NCI-H748 treated with DMSO at 0.1 percent for 48 hours (cell line): ENCODE measurements around the gene SHPK.
"Not testable (repeated sequence)": the region's sequence is repeated elsewhere in the genome, so short reads cannot be mapped to it uniquely, and the experiment has no call there.

Experiments
- DNase-seq: peaks from one replicate; lab custom pipeline; 2025; lab: John Stamatoyannopoulos, UW

SHPK gene

DNA sequence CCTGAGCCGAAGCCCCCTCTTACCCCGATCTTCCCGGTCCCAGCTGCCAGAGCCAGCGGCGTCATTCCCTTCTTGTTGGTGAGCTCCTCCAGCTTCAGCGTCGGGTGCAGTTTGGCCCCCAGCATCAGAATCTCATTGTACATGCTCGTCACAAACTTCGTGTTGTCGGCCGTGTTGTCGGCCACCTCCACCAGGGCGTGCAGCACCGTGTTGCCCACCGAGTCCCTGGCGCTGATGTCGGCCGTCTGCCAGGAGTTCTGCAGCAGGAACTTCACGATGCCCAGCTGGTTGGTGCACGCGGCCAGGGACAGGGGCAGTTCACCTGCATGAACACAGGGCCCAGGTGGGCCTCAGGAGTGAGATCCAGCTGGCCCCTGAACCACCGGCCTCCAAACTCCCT, 46.3 kb downstream of the SHPK start:
- no peak for DNase-seq

DNA sequence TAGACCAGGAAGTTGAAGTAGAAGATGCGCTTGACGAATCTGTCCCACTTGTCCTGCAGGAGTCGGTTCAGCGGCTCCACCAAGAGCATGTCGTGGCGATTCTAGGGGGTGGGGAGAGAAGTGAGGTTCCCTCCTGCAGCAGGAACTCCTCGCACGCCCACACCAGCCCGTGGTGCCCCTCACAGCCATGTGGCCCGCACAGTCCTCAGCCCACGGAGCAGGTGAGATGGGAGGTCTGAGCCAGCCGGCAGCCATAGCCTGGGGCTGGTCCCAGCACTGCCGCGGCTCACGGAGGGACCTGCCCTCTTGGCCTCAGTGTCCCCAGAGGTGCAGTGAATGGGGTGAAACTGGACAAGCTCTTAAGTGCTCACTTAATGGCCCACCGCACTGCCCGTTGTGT, 50.2 kb downstream of the SHPK start:
- DNase-seq: no peak

GRCh38 chr17:3583456-3583855, 52.6 kb downstream of the SHPK start:
- DNase-seq: no peak

DNA sequence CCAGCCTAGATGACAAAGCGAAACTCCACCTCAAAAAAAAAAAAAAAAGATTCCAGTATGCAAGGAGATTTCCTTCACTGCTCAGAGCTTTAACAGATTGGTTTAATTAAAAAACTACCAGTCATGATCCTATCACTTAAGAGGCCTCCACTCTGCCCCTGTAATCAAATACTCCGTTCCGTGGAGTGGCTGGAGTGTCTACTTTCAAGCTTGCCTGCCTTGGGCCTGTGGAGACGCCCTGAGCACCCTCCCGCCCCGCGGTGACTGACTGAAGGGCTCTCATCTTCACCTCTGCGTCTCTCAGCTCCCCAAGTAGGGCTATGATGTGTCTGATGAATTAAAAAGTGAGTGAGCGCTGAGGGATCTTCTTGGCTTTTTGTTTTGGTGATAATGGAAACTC, 53.1 kb downstream of the SHPK start:
- DNase-seq: no peak

GRCh38 chr17:3578667-3579066, 57.4 kb downstream of the SHPK start:
- DNase-seq: not testable (repeated sequence)

DNA sequence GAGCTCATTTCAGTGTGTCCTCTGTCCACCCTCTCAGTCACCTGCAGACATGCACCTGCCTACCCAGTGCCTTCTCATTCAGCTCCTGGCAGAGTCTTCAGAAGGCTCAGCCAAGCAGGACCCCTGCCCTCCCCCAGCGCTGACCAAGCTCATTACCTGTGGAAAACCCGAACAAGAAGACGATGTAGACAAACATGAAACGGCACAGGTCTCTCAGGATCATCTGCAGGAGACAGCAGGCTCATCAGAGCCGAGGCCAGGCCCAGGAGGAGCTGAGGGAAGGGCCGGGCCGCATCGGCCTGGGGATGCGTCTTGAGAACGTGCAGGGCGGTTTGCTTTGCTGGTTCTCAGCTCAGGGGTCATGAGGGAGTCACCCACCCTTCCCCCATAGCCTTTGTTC, 59.1 kb downstream of the SHPK start:
- no peak for DNase-seq

- DNase-seq: no peak
Observed at GRCh38 chr17:3575511-3575910, 60.5 kb downstream of the SHPK start.

- no peak for DNase-seq
Observed at GRCh38 chr17:3574231-3574630, 61.8 kb downstream of the SHPK start.

DNA sequence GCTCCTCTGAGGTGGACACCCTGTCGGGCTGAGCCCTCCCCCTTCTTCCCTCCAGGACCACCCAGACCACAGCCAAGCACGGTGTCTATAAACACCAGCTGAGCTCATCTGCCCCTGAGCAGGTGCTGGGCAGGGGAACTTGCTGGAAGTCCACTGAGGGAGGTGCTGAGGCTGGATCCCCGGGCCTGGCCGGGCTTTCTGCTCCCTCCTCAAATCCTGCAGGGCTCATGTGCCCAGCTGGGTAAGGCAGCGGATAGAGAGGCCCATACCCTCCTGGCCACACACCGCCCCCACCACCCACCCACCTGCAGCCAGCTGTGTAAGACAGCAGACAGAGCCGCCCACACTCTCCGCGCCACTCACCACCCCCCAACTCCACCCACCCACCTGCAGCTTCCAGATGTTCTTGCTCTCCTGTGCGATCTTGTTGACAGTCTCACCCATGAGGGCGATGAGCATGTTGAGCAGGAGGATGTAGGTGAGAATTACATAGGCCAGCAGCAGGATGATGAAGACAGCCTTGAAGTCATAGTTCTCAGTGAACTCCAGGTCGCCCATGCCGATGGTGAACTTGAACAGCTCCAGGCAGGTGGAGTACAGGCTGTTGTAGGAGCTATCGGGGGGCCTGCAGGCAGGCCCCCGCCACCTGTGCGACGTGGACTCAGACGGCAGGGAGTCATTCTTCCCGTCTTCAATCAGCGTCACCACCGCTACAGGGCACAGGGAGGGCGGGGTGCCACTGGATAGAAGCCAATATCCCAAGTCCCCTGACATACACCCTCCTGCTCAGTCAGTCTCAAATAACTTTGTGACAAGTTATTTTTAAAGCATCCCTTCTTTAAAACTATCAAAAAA, 62.6 kb downstream of the SHPK start:
- DNase-seq: no peak

GRCh38 chr17:3572231-3572630, 63.8 kb downstream of the SHPK start:
- no peak for DNase-seq

- DNase-seq: no peak
Observed at GRCh38 chr17:3571043-3571900, 64.8 kb downstream of the SHPK start.

- no peak for DNase-seq
Observed at GRCh38 chr17:3569534-3570137, 66.4 kb downstream of the SHPK start.

DNA sequence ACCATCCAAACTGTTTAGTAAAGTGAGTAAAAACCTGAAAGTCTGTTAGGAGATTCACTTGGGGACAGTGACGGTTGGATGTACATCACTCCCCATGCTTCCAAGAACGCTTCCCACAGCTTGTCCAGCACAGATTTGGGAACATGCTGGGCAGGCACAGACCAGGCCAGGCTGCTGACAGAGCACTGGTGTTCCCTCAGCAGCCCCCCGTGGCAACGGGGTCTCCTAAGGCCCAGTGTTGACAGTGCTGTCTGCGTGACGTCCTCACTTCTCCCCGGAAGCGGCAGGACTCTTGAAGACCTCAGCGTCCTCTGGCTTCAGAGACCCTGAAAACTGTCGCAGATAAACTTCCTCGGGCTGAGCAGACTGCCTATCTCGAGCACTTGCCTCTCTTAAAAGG, 69.5 kb downstream of the SHPK start:
- no peak for DNase-seq

- DNase-seq: no peak
Observed at GRCh38 chr17:3565143-3565542, 70.9 kb downstream of the SHPK start.

DNA sequence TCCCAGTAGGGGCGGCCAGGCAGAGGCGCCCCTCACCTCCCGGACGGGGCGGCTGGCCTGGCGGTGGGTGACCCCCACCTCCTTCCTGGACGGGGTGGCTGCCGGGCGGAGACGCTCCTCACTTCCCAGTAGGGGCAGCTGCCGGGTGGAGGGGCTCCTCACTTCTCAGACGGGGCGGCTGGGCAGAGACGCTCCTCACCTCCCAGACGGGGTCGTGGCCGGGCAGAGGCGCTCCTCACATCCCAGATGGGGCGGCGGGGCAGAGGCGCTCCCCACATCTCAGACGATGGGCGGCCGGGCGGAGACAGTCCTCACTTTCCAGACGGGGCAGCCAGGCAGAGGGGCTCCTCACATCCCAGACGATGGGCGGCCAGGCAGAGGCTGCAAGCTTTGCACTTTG, 71.8 kb downstream of the SHPK start:
- DNase-seq: not testable (repeated sequence)

- DNase-seq: no peak
Observed at GRCh38 chr17:3559270-3559645, 76.8 kb downstream of the SHPK start.

- no peak for DNase-seq
Observed at GRCh38 chr17:3558603-3559269, 77.3 kb downstream of the SHPK start.
